DND-41 (cell line): ENCODE results near the gene DDX49.

Experiments
- EZH2 ChIP-seq: IDR thresholded peaks from 3 replicates; pipeline ENCODE4 v1.6.1; 2012; ENCODE audit warnings: borderline replicate concordance, low read depth, mild to moderate bottlenecking, moderate library complexity, low read length, inconsistent platforms; ENCODE audit not compliant: severe bottlenecking
- TF ChIP-seq, protein P1 (sequence below): IDR thresholded peaks from 2 replicates; pipeline ENCODE4 v1.5.1; 2012; ENCODE audit warnings: borderline replicate concordance, low read length, moderate library complexity, mild to moderate bottlenecking; ENCODE audit not compliant: poor library complexity, severe bottlenecking; ENCODE audit errors: extremely low read depth

DNA sequence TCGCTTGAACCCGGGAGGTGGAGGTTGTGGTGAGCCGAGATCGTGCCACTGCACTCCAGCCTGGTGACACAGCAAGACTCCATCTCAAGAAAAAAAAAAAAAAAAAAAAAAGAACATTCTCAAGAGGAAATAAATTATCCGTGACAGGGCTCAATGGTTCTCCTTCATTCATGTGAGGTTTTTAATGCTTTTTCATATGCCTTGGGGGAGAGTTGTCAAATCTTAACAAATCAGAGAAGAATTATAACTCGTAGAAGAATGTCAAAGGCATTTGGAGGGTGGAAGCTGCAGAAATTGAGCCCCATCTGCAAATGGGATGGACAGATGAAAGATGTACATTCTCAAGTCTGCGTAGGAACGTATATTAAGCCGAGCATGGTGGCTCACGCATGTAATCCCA lies 56.4 kb downstream of the DDX49 start:
- TF ChIP-seq, protein P1, sequence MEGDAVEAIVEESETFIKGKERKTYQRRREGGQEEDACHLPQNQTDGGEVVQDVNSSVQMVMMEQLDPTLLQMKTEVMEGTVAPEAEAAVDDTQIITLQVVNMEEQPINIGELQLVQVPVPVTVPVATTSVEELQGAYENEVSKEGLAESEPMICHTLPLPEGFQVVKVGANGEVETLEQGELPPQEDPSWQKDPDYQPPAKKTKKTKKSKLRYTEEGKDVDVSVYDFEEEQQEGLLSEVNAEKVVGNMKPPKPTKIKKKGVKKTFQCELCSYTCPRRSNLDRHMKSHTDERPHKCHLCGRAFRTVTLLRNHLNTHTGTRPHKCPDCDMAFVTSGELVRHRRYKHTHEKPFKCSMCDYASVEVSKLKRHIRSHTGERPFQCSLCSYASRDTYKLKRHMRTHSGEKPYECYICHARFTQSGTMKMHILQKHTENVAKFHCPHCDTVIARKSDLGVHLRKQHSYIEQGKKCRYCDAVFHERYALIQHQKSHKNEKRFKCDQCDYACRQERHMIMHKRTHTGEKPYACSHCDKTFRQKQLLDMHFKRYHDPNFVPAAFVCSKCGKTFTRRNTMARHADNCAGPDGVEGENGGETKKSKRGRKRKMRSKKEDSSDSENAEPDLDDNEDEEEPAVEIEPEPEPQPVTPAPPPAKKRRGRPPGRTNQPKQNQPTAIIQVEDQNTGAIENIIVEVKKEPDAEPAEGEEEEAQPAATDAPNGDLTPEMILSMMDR: no peak
- TF ChIP-seq EZH2: no peak
